ENCODE measurements around the gene FGA. TPM values are rescaled to one million over a fixed set of nuclear protein-coding genes. Genes with fewer than 3 reads are reported as not detected.

FGA gene
- total RNA-seq, result not detected in 2 replicates

DNA sequence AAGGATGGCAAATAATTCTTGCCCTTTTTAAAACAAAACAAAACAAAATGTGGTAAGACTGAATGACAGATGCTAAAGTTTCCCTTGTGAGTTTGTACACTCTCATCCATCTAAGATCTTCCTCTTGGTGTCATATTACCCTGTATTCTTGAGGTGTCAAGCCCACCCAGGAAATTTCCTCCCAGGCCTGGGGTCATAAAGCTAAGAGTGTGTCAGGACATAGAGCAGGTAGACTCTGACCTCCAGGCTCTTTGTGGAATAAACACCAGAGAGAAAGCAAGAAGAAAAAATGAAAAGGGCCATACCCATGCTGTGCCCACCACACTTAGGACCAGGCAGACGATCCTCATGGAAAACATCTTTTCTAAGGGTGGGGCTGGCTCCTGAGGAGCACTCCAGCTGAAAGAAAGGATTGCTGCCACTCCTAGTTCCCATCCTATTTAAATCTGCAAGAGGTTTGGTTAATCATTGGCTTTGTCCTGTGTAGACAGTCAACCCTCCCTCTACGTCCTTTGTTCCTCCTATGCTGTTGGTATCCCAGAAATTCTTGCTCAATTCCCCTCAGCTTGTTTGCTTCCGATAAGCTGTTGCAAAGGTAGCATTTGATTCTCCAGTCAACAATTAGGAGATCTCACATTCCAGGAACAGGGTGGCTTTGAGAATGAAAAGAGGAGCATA is at the start of gene FGA:
FGA (minus strand) TSS at position 414 of the 678 bp plus-strand sequence; CDS start at position 359, 55 bp downstream.

DNA sequence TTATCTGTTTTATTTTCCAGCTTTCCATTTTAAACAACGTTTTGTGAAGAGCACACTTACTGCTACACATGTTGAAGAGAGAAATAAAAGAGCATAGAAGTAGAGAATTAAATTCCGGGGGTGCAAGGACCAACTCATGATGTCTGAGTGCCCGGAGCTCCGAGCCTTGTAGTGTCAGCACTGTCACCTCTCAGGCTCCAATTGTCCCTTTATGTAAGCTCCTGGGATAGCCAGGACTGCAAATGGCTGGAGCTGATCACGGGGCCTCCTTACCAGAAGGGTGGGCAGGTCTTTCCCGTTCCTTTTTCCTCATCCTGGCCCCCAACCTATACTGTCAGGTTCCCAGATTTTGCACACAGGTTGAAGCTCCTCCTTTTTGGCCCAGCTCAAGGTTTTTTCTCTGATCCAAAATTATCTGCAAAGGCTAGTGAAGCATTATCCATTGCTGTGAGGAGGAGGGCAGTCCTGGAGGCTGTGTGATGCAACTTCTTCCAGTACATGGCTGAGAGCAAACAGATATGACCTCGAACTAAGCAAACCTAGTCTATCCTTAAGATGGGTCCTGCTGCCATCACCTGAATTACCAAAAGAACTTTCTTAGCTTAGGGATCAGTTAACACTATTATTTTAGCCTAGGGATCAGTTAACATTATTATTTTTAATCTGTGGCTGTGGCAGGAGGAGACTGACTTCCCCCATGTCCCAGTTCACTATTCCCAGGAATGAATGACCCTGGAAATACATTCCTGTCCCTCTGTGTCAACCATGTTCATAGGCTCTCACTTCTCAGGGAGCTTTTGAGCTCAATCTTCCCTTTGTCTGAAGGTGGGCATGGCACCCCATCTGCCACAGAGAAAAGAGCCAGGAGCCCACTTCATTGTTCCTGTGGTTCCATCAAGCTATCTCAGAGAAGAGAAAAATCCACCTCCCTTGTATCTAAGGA is 22.2 kb upstream of the FGA start, which contains the start of gene FGG:
FGG (minus strand) TSS at position 185 of the 943 bp plus-strand sequence; CDS start at position 138, 47 bp downstream.

DNA sequence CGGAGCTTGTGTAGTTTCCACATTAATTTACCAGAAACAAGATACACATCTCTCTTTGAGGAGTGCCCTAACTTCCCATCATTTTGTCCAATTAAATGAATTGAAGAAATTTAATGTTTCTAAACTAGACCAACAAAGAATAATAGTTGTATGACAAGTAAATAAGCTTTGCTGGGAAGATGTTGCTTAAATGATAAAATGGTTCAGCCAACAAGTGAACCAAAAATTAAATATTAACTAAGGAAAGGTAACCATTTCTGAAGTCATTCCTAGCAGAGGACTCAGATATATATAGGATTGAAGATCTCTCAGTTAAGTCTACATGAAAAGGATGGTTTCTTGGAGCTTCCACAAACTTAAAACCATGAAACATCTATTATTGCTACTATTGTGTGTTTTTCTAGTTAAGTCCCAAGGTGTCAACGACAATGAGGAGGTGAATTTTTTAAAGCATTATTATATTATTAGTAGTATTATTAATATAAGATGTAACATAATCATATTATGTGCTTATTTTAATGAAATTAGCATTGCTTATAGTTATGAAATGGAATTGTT is 27.8 kb downstream of the FGA start, which contains the start of gene FGB:
FGB (plus strand) TSS at position 315 of the 558 bp plus-strand sequence; CDS start at position 323, 8 bp downstream.

DNA sequence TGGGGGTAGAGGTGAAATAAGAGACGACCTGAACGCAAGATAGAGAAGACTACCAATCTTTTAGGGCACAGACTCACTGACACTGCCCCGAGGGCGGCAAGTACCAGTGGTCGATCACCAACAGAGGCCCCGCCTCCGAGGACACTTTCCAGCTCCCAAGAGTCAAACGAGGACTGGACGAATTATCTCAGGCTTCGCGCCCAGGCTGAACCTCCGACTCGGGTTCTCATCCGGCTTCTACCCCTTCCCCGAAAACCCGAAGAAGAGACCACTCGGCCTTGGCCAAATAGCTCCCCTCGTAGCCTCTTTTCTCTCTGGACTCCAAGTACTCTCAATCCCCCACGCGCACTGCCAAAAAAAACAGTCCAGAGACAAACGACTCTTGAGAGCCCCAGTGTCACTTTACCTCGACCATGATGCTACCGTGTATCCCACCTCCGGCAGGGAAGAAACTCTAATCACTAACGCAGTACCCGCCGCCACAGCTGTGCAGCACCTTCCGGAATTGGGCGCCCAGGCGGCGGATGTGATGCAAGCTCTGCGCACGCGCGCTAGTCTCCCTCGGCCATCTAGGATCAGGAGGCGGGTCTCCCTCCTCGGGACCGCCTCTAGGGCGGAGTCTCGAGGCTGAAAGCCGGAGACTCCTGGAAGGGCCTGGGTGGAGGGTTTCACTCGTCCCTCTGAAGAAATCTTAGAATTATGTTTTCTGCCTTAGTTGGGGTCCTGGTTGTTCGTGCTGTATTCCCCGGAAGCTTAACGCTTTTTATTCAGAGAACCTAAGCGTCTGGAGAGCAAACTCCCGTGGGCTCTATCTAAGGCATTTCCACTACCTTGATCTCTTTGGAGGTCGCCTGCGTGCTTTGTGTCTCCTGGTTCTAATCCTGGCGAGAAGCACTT is 40.4 kb downstream of the FGA start, which contains the start of gene PLRG1:
PLRG1 (minus strand) TSS at position 507 of the 897 bp plus-strand sequence; CDS start at position 415, 92 bp downstream.

Other genes with a start within 250 kb of the FGA start
- gene DCHS2, start 98.9 kb downstream of the FGA start, total RNA-seq, result not detected in 2 replicates
- gene PLRG1, start 40.3 kb downstream of the FGA start, total RNA-seq, result 73.7 and 117 TPM in 2 replicates
- gene FGB, start 27.7 kb downstream of the FGA start, total RNA-seq, result not detected in 2 replicates
- not detected in 2 replicates for gene FGG, start 21.9 kb upstream of the FGA start, total RNA-seq
- gene LRAT, start 153.3 kb upstream of the FGA start, total RNA-seq, result not detected in 2 replicates
- gene RBM46, start 190.5 kb upstream of the FGA start, total RNA-seq, result under 0.01 TPM in 1 of 2 replicates, not detected in the other

All from epithelial cell of umbilical artery (primary cell).